ENCODE measurements around the gene CYYR1.

DNA sequence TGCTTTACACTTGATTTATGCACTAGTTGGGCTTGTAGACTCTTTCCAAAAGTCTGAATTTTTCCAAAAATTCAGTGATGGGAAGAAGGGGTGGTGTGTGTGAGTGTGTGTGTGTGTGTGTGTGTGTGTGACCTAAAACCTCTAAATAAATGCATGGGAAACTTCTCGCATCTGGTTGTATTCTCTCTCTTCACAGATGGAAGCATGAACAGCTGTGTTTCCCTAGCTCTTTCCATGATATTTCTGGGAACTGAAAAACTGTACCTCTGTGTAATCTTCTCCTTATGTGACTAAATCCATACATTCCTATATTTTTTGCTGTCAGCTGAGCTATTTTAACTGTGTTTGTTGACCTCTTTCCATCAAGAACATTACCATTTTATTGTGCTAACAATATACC lies 26.2 kb upstream of the CYYR1 start:
- TF ChIP-seq, protein P1, sequence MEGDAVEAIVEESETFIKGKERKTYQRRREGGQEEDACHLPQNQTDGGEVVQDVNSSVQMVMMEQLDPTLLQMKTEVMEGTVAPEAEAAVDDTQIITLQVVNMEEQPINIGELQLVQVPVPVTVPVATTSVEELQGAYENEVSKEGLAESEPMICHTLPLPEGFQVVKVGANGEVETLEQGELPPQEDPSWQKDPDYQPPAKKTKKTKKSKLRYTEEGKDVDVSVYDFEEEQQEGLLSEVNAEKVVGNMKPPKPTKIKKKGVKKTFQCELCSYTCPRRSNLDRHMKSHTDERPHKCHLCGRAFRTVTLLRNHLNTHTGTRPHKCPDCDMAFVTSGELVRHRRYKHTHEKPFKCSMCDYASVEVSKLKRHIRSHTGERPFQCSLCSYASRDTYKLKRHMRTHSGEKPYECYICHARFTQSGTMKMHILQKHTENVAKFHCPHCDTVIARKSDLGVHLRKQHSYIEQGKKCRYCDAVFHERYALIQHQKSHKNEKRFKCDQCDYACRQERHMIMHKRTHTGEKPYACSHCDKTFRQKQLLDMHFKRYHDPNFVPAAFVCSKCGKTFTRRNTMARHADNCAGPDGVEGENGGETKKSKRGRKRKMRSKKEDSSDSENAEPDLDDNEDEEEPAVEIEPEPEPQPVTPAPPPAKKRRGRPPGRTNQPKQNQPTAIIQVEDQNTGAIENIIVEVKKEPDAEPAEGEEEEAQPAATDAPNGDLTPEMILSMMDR (optimal IDR thresholded peaks at IDR 0.05 in 1 of 3, IDR thresholded peaks at IDR 0.05 in 1 of 3, conservative IDR thresholded peaks at IDR 0.05 in 1 of 3; ENCODE audit: extremely low read depth in 1 of 3, insufficient read depth in 2 of 3, low read length in 3 of 3) = no peak
- TF ChIP-seq EZH2 (IDR thresholded peaks at IDR 0.05; ENCODE audit: low read length) = no peak

Measured in keratinocyte (primary cell).